ENCODE measurements around the gene THAP2. TPM values are rescaled to one million over a fixed set of nuclear protein-coding genes. Genes with fewer than 3 reads are reported as not detected.
A peak's percentile ranks its signal among the peaks of the same experiment; 100 is the strongest.
"Not testable (repeated sequence)": the region's sequence is repeated elsewhere in the genome, so short reads cannot be mapped to it uniquely, and the experiment has no call there.

The THAP2 gene
- total and polyA plus RNA-seq, 12 donors, result 2.3 to 9.7 (median 6.1) TPM

DNA sequence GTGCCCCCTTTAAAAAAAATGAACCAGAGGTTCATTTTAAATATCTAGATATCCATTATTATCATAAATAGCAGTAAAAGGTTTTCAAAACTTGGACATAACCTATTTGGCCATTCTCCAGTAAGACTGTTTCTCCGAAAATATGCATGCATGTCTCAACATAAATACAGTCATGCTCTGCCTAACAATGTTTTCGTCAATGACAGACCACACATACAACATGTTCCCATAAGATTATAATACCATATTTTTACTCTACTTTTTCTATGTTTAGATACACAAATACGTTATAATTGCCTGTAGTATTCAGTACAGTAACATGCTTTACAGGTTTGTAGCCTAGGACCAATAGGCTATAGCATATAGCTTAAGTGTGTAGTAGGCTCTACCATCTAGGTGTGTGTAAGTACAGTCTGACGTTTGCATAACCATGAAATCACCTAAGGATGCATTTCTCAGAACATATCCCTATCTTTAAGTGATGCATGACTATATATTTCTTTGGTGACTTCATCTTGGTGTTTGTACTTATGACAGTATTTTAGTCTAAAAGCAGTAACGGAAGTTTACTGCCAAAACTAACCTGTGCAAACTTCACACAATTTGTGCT, 25.0 kb downstream of the THAP2 start:
- DNase-seq, result no peak
- intact Hi-C loops (cut with DNase I), result loop anchor here in 4 of 10 donors (5.0 kb wide), 2 partner anchors 58 to 63 kb away; partner anchors contain the start of gene RAB21 (in 2 of the 4)
- H3K4me3 ChIP-seq, result no peak overlapping the region
- H3K9me3 ChIP-seq, result no peaks in the 10 kb centered on the region
- H3K36me3 ChIP-seq, result peaks cover 0 to 20% (median 0%) of the 10 kb centered on the region in 9 donors
- 82 to 89% methylated on average over 5 of the region's 5 CpGs for WGBS, 2 donors
- no peaks in the 10 kb centered on the region for H3K27me3 ChIP-seq
- peaks cover 0 to 51% (median 29%) of the 10 kb centered on the region in 9 donors for H3K4me1 ChIP-seq
- TF ChIP-seq, protein P1, sequence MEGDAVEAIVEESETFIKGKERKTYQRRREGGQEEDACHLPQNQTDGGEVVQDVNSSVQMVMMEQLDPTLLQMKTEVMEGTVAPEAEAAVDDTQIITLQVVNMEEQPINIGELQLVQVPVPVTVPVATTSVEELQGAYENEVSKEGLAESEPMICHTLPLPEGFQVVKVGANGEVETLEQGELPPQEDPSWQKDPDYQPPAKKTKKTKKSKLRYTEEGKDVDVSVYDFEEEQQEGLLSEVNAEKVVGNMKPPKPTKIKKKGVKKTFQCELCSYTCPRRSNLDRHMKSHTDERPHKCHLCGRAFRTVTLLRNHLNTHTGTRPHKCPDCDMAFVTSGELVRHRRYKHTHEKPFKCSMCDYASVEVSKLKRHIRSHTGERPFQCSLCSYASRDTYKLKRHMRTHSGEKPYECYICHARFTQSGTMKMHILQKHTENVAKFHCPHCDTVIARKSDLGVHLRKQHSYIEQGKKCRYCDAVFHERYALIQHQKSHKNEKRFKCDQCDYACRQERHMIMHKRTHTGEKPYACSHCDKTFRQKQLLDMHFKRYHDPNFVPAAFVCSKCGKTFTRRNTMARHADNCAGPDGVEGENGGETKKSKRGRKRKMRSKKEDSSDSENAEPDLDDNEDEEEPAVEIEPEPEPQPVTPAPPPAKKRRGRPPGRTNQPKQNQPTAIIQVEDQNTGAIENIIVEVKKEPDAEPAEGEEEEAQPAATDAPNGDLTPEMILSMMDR (IDR thresholded peaks at IDR 0.05), result no peak
- ATAC-seq, result no peak
- no peak overlapping the region for H3K27ac ChIP-seq

DNA sequence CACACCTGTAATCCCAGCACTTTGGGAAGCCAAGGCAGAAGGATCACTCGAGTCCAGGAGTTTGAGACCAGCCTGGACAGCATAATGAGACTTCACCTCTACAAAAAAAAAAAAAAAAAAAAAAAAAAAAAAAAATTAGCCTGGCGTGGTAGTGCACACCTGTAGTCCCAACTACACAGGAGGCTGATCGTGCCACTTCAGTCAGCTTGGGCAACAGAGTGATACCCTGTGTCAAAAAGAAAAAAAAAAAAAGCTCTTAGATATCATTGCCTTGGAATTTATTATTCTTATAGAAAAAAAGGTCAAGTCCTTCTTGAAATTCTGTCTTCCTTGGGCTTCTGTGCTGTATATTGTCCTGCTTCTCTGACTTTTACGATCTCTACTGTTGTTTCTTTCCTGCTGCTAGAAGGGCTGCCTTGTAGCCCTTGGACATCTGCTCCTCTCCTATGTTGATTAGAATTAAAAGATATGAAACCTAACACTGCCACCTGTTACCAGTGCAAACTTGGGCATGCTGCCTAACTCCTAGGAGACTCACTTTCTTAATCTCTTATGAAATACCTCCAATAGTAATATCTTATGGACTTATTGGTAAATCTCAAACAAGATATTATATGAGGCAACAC, 27.5 kb downstream of the THAP2 start:
- WGBS, 2 donors, result 90 to 91% methylated on average over 4 of the region's 4 CpGs
- H3K4me3 ChIP-seq, result no peak overlapping the region
- H3K9me3 ChIP-seq, result no peaks in the 10 kb centered on the region
- no peak overlapping the region for H3K27ac ChIP-seq
- no peaks in the 10 kb centered on the region for H3K27me3 ChIP-seq
- peaks cover 0 to 45% (median 29%) of the 10 kb centered on the region in 9 donors for H3K4me1 ChIP-seq
- ATAC-seq (no peak), DNase-seq (no peak)
- intact Hi-C loops (cut with DNase I), result no loop called here
- peaks cover 0 to 28% (median 4%) of the 10 kb centered on the region in 9 donors for H3K36me3 ChIP-seq
- TF ChIP-seq, protein P1 (IDR thresholded peaks at IDR 0.05), result no peak

DNA sequence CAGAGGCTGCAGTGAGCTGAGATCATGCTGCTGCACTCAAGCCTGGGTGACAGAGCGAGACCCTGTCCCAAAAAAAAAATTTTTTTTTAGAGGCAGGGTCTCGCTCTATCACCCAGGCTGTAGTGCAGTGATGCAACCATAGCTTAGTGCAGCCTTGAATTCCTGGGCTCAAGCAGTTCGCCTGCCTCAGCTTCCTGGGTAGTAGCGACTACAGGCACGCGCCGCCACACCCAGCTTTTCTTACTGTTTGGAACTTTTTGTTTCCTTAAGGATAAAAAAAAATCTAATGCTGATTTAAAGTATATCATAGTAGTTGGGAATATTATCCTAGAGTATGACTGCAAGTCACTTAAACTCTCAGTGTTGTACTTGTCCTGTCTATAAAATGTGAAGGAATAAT, 29.0 kb downstream of the THAP2 start:
- TF ChIP-seq, protein P1 (IDR thresholded peaks at IDR 0.05), result no peak
- ATAC-seq (no peak), DNase-seq (no peak)
- no peaks in the 10 kb centered on the region for H3K9me3 ChIP-seq
- 98% methylated on average over 7 of the region's 7 CpGs for WGBS, 2 donors
- H3K27me3 ChIP-seq, result no peaks in the 10 kb centered on the region
- H3K27ac ChIP-seq, result no peak overlapping the region
- intact Hi-C loops (cut with DNase I), result no loop called here
- H3K36me3 ChIP-seq, result peaks cover 0 to 43% (median 16%) of the 10 kb centered on the region in 9 donors
- no peak overlapping the region for H3K4me3 ChIP-seq
- H3K4me1 ChIP-seq, result peaks cover 0 to 30% (median 14%) of the 10 kb centered on the region in 9 donors

DNA sequence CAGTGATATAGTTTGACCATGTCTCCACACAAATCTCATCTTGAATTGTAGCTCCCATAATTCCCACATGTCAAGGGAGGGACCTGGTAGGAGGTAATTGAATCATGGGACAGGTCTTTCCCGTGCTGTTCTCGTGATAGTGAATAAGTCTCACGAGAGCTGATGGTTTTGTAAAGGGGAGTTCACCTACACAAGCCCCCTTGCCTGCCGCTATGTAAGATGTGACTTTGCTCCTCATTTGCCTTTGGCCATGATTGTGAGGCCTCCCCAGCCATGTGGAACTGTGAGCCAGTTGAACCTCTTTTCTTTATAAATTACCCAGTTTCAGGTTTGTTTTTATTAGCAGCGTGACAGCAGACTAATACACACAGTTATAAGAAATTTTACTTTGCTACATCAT, 29.6 kb downstream of the THAP2 start:
- H3K9me3 ChIP-seq; DNase-seq; H3K27me3 ChIP-seq; H3K4me3 ChIP-seq; intact Hi-C loops (cut with DNase I); ATAC-seq: not testable (repeated sequence)
- 82 to 92% methylated on average over 5 of the region's 5 CpGs for WGBS, 2 donors
- peaks cover 0 to 48% (median 18%) of the 10 kb centered on the region in 9 donors for H3K36me3 ChIP-seq
- H3K4me1 ChIP-seq, result peaks cover 0 to 25% (median 9%) of the 10 kb centered on the region in 9 donors
- peak overlapping the region in 6 of 10 donors; percentile 30 to 79 (median 62) for H3K27ac ChIP-seq

All from heart right ventricle (tissue), 16 donors.